Adrenal gland (tissue), 5 donors: ENCODE data around the gene TRIM14.

Experiments
- POLR2A ChIP-seq, 2 donors: fragments of 450-650 bp; IDR thresholded peaks; one replicate each; pipeline ENCODE4 v1.6.1; 2017; ENCODE audit warnings: antibody characterized with exemption in 2 of 2, mild to moderate bottlenecking in 2 of 2, moderate library complexity in 1 of 2
- TF ChIP-seq, protein P1 (sequence below), 6 experiments: fragments of 450-650 bp in 4 of 6; fragments of 200-600 bp in 2 of 6; sonication (generic) in 1 of 6; IDR thresholded peaks; 1 replicate in 5 of 6; 2 replicates in 1 of 6; pipeline versions ENCODE4 v1.5.1 to v1.8.0; 2016 to 2021; ENCODE audit warnings: antibody characterized with exemption in 6 of 6, mild to moderate bottlenecking in 2 of 6, moderate library complexity in 1 of 6
- donor health status: DM: no; HTN: no; CAD: no.

GRCh38 chr9:98100456-98100855 is 18.6 kb downstream of the TRIM14 start:
- TF ChIP-seq, protein P1, sequence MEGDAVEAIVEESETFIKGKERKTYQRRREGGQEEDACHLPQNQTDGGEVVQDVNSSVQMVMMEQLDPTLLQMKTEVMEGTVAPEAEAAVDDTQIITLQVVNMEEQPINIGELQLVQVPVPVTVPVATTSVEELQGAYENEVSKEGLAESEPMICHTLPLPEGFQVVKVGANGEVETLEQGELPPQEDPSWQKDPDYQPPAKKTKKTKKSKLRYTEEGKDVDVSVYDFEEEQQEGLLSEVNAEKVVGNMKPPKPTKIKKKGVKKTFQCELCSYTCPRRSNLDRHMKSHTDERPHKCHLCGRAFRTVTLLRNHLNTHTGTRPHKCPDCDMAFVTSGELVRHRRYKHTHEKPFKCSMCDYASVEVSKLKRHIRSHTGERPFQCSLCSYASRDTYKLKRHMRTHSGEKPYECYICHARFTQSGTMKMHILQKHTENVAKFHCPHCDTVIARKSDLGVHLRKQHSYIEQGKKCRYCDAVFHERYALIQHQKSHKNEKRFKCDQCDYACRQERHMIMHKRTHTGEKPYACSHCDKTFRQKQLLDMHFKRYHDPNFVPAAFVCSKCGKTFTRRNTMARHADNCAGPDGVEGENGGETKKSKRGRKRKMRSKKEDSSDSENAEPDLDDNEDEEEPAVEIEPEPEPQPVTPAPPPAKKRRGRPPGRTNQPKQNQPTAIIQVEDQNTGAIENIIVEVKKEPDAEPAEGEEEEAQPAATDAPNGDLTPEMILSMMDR (IDR thresholded peaks at IDR 0.05): no peak
- TF ChIP-seq POLR2A (IDR thresholded peaks at IDR 0.05): no peak
